HepG2 (cell line): Measurements from ENCODE around the gene EZH1. TPM values are rescaled to one million over a fixed set of nuclear protein-coding genes. Genes with fewer than 3 reads are reported as not detected.

Experiments used
- ATAC-seq: fragments of 200-7000 bp; cut with Tn5 transposase; 3 replicates; pipeline ENCODE4 v1.9.1; 2020; ENCODE audit warnings: mild to moderate bottlenecking, moderate library complexity
- BruUV-seq: library from RNA; stranded (reverse); fragments of 400-500 nt; replicated peaks from 2 replicates; lab custom pipeline; 2021; lab: Mats Ljungman, UMichigan
- CTCF ChIA-PET: fragments of 300-600 bp; formaldehyde crosslinking; extraction: SDS; loops from one replicate; lab custom pipeline; 2021; ENCODE audit warnings: low total read pairs, inconsistent platforms, low intra/inter-chr PET ratio; lab: Yijun Ruan, JAX
- POLR2A ChIA-PET: fragments of 350-600 bp; sonication (Branson Sonifier 250); formaldehyde crosslinking; loops from one replicate; lab custom pipeline; 2020; ENCODE audit warnings: antibody characterized with exemption, inconsistent platforms; lab: Yijun Ruan, JAX
- DNase-seq: peaks from one replicate; pipeline ENCODE4 v3.0.0-alpha.2; 2015; ENCODE audit warnings: low spot score
- FAIRE-seq: peaks from 3 replicates; lab custom pipeline; 2011; peaks lifted over from hg19 to GRCh38; lab: Jason Lieb, UNC
- H2AFZ ChIP-seq: one replicate; pipeline ENCODE4 v1.6.1; 2011; ENCODE audit warnings: low read length, inconsistent platforms
- H3K27ac ChIP-seq: fragments of 300-600 bp; 3 replicates; pipeline ENCODE4 v1.8.0; 2011; ENCODE audit warnings: mixed run types, mild to moderate bottlenecking, mixed read lengths, low read length, inconsistent platforms; ENCODE audit not compliant: insufficient read depth; ENCODE audit errors: extremely low read length
- H3K27me3 ChIP-seq, 2 experiments: fragments of 200-600 bp in 1 of 2; 2 replicates in 1 of 2; 3 replicates in 1 of 2; pipeline versions ENCODE4 v1.6.0 to v1.8.0; 2011; ENCODE audit warnings: low read length in 2 of 2, mild to moderate bottlenecking in 2 of 2, moderate library complexity in 2 of 2, inconsistent platforms in 1 of 2; ENCODE audit not compliant: insufficient read depth in 2 of 2, control insufficient read depth in 1 of 2
- H3K36me3 ChIP-seq, 2 experiments: fragments of 200-600 bp in 1 of 2; replicated peaks in 1 of 2; 2 replicates in 1 of 2; 3 replicates in 1 of 2; pipeline versions ENCODE4 v1.5.1 to v1.8.0; 2011; ENCODE audit warnings: low read length in 2 of 2, inconsistent platforms in 1 of 2; ENCODE audit not compliant: insufficient read depth in 2 of 2, control insufficient read depth in 1 of 2
- H3K4me1 ChIP-seq: 2 replicates; pipeline ENCODE4 v1.5.1; 2012; ENCODE audit warnings: low read length, inconsistent platforms; ENCODE audit not compliant: insufficient read depth
- H3K4me2 ChIP-seq: 2 replicates; pipeline ENCODE4 v1.6.0; 2011; ENCODE audit warnings: low read depth, low read length, inconsistent platforms
- H3K4me3 ChIP-seq, 3 experiments: fragments of 200-600 bp in 1 of 3; sonication (generic), shearing (Covaris generic) in 1 of 3; replicated peaks in 1 of 3; 2 replicates each; pipeline ENCODE4 v1.5.1; 2011 to 2016; ENCODE audit warnings: low read length in 3 of 3, inconsistent platforms in 2 of 3, low read depth in 2 of 3, mild to moderate bottlenecking in 2 of 3, control low read depth in 1 of 3, mixed read lengths in 1 of 3; ENCODE audit not compliant: insufficient read depth in 1 of 3
- H3K79me2 ChIP-seq: one replicate; pipeline ENCODE4 v1.6.1; 2011; ENCODE audit warnings: low read length, inconsistent platforms; ENCODE audit not compliant: insufficient read depth
- H3K9ac ChIP-seq: 2 replicates; pipeline ENCODE4 v1.6.0; 2011; ENCODE audit warnings: mild to moderate bottlenecking, low read depth, low read length, inconsistent platforms; ENCODE audit not compliant: insufficient read depth
- H3K9me3 ChIP-seq: 2 replicates; pipeline ENCODE4 v1.5.1; 2012; ENCODE audit warnings: mild to moderate bottlenecking, low read length
- H4K20me1 ChIP-seq: 2 replicates; pipeline ENCODE4 v1.6.0; 2011; ENCODE audit warnings: inconsistent platforms, mild to moderate bottlenecking, low read length, moderate library complexity; ENCODE audit not compliant: insufficient read depth
- ATF3 ChIP-seq: sonication (generic); formaldehyde crosslinking; IDR thresholded peaks from 2 replicates; pipeline ENCODE4 v1.4.0; 2020; ENCODE audit warnings: missing genetic modification reagents
- CCAR2 ChIP-seq: fragments of 200-400 bp; formaldehyde crosslinking; optimal IDR thresholded peaks from 2 replicates; pipeline ENCODE3; 2018; ENCODE audit warnings: low read depth, mild to moderate bottlenecking, low read length, moderate library complexity
- MAF1 ChIP-seq: sonication (generic); formaldehyde crosslinking; IDR thresholded peaks from 2 replicates; pipeline ENCODE4 v1.5.0; 2020; ENCODE audit warnings: missing genetic modification reagents, borderline replicate concordance
- RXRB ChIP-seq: IDR thresholded peaks from 2 replicates; pipeline ENCODE4 v1.6.1; 2016; ENCODE audit warnings: borderline replicate concordance, missing genetic modification reagents, missing compliant biosample characterization
- ZBTB25 ChIP-seq: IDR thresholded peaks from 2 replicates; pipeline ENCODE4 v1.6.1; 2018; ENCODE audit warnings: missing genetic modification reagents
- ZNF205 ChIP-seq: IDR thresholded peaks from 2 replicates; pipeline ENCODE4 v1.6.1; 2018; ENCODE audit warnings: missing biosample characterization, missing genetic modification reagents
- ZNF589 ChIP-seq: sonication (generic); formaldehyde crosslinking; conservative IDR thresholded peaks from 2 replicates; pipeline ENCODE4 v1.8.0; 2022; ENCODE audit warnings: mild to moderate bottlenecking, moderate library complexity, missing genetic modification reagents
- ZNF614 ChIP-seq: IDR thresholded peaks from 2 replicates; pipeline ENCODE4 v1.6.1; 2018; ENCODE audit warnings: missing biosample characterization, missing genetic modification reagents, inconsistent platforms, borderline replicate concordance
- ZNF780A ChIP-seq: sonication (generic); formaldehyde crosslinking; IDR thresholded peaks from 2 replicates; pipeline ENCODE4 v1.8.0; 2022; ENCODE audit warnings: mild to moderate bottlenecking, missing genetic modification reagents, moderate library complexity
- ZNF841 ChIP-seq: sonication (generic); formaldehyde crosslinking; IDR thresholded peaks from 2 replicates; pipeline ENCODE4 v1.8.1; 2023; ENCODE audit warnings: missing genetic modification reagents, borderline replicate concordance
- ZNF878 ChIP-seq: sonication (generic); formaldehyde crosslinking; IDR thresholded peaks from 2 replicates; pipeline ENCODE4 v1.8.1; 2023; ENCODE audit warnings: mild to moderate bottlenecking, missing genetic modification reagents, moderate library complexity
- WGBS: methylation state at CpG from one replicate; pipeline ENCODE4 v1.1.6; 2017; ENCODE audit warnings: low lambda C conversion rate; 5-methylcytosine and 5-hydroxymethylcytosine counted together
- in situ Hi-C: cut with HindIII; loops from 2 replicates; pipeline ENCODE4 v1.10.0; 2017; ENCODE audit warnings: low pct_unique_long_range_greater_than_20kb; ENCODE audit not compliant: extremely low pct_ligation_motif_present
- intact Hi-C: fragments of 100-400 bp; cut with micrococcal nuclease; formaldehyde crosslinking; loops from one replicate; pipeline ENCODE4 v1.10.0; 2022; ENCODE audit not compliant: unreplicated experiment
- polyA plus RNA-seq, 8 experiments: library from polyadenylated mRNA; depleted of rRNA in 3 of 8; stranded (reverse) in 7 of 8; unstranded in 1 of 8; fragments of >200 nt; fragmentation: Illumina TruSeq in 4 of 8; extraction: Trizol in 4 of 8; gene quantifications; 2 replicates each; pipeline versions ENCODE4 v1.2.1 to v1.2.3, GENCODE V29; 2011 to 2016; ENCODE audit warnings: low read depth in 4 of 8, missing spikeins in 1 of 8, mixed read lengths in 1 of 8; ENCODE audit not compliant: insufficient read depth in 1 of 8
- total RNA-seq, 5 experiments: library from RNA; depleted of rRNA; stranded (reverse); fragments of >200 nt; fragmentation: Illumina TruSeq; extraction: Trizol; gene quantifications; 2 replicates each; pipeline ENCODE4 v1.2.3, GENCODE V29; 2016; ENCODE audit warnings: low read depth in 1 of 5
- TF ChIP-seq, protein P1 (sequence below): sonication (generic); formaldehyde crosslinking; IDR thresholded peaks from 2 replicates; pipeline ENCODE4 v1.5.0; 2020; ENCODE audit warnings: mild to moderate bottlenecking, missing genetic modification reagents
- TF ChIP-seq, protein P2 (sequence below): sonication (generic); formaldehyde crosslinking; IDR thresholded peaks from 2 replicates; pipeline ENCODE4 v1.4.0; 2020; ENCODE audit warnings: missing genetic modification reagents
- TF ChIP-seq, protein P3 (sequence below): sonication (generic); formaldehyde crosslinking; IDR thresholded peaks from 2 replicates; pipeline ENCODE4 v1.5.1; 2020; ENCODE audit warnings: missing genetic modification reagents, mild to moderate bottlenecking, borderline replicate concordance

The EZH1 gene
- total and polyA plus RNA-seq, 2 of the 13 experiments (the other 11 are each of a cell fraction or from before 2014, with no cell fraction given) = 11.6 to 24.0 TPM

DNA sequence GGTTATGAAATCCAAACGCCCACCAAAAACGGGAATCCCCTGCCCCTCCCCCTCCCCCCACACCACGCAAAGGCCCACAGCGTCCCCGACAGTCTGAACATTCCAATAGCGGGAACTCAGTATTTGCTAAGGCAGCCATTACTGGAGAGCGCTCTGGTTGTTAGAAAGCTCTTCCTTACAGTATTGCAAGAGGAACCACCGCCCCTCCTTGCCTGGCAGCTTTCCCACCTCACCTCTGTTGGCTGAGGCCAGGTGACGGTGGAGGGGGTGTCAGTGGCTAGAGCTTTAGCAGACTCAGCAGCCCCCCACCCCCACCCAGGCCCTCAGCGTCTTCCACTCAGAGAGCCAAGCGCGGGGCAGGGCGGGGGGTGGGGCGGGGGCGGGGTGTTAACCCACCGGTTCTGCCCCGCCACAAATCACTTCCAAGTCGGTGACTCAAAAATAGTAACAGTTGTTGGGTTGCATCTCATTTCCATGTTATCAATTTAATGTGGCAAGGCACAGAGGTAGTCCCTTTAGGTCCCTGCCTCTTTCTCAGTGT, 65.8 kb downstream of the EZH1 start (continued):
- no peak for TF ChIP-seq ATF3
- TF ChIP-seq, all 625 proteins: peak for 13

GRCh38 chr17:42677921-42678781, 66.7 kb downstream of the EZH1 start:
- no peaks in the 10 kb centered on the region; the same call in 1 of the 2 replicates for H4K20me1 ChIP-seq
- peaks cover 57% of the 10 kb centered on the region for H3K4me1 ChIP-seq
- FAIRE-seq (peak; percentile 97), DNase-seq (peak; percentile 98), ATAC-seq (peak; percentile 53)
- peak overlapping the region; percentile 97 for H3K27ac ChIP-seq
- intact Hi-C loops = loop anchor here (2.0 kb wide), 1 partner anchor 69 kb away; the partner anchor contains the start of genes RETREG3 and TUBG1
- in situ Hi-C loops = no loop called here
- no peaks in the 10 kb centered on the region for H3K27me3 ChIP-seq
- peak overlapping the region; percentile 94 for H3K9ac ChIP-seq
- peaks cover 22% of the 10 kb centered on the region for H3K79me2 ChIP-seq
- H3K9me3 ChIP-seq = no peaks in the 10 kb centered on the region
- CTCF ChIA-PET = no interaction called here
- WGBS = 2% methylated on average over 42 of the region's 53 CpGs
- BruUV-seq = TSS peak; percentile 97
- POLR2A ChIA-PET = interaction anchor here (0.6 to 6.3 kb wide), 22 partner anchors 10 to 690 kb away, joined by 3 to 65 read pairs (median 4); partner anchors contain the start of genes CNTD1, COA3, NAGLU and PSMC3IP
- H2AFZ ChIP-seq = peak overlapping the region; percentile 37
- H3K36me3 ChIP-seq = peaks cover 3 to 7% of the 10 kb centered on the region in 2 experiments; a peak in 3 of 5 replicates
- H3K4me3 ChIP-seq = peak overlapping the region; percentile 79 to 88 (median 85)
- peak overlapping the region; percentile 99 for H3K4me2 ChIP-seq
- no peak for TF ChIP-seq ZNF780A (CRISPR knock-in tag)
- TF ChIP-seq CCAR2 = no peak
- peak; percentile 66 for TF ChIP-seq ZNF878 (CRISPR knock-in tag)
- TF ChIP-seq, protein P1, sequence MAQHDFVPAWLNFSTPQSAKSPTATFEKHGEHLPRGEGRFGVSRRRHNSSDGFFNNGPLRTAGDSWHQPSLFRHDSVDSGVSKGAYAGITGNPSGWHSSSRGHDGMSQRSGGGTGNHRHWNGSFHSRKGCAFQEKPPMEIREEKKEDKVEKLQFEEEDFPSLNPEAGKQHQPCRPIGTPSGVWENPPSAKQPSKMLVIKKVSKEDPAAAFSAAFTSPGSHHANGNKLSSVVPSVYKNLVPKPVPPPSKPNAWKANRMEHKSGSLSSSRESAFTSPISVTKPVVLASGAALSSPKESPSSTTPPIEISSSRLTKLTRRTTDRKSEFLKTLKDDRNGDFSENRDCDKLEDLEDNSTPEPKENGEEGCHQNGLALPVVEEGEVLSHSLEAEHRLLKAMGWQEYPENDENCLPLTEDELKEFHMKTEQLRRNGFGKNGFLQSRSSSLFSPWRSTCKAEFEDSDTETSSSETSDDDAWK (CRISPR knock-in tag) = no peak
- peak; percentile 25; the same call in 1 of the 2 replicates for TF ChIP-seq ZNF614 (CRISPR knock-in tag)
- TF ChIP-seq ZNF841 = no peak
- TF ChIP-seq RXRB = peak; percentile 55
- peak; percentile 80; the same call in 1 of the 2 replicates for TF ChIP-seq ZNF205 (CRISPR knock-in tag)
- peak; percentile 84; the same call in 1 of the 2 replicates for TF ChIP-seq MAF1
- TF ChIP-seq, protein P2, sequence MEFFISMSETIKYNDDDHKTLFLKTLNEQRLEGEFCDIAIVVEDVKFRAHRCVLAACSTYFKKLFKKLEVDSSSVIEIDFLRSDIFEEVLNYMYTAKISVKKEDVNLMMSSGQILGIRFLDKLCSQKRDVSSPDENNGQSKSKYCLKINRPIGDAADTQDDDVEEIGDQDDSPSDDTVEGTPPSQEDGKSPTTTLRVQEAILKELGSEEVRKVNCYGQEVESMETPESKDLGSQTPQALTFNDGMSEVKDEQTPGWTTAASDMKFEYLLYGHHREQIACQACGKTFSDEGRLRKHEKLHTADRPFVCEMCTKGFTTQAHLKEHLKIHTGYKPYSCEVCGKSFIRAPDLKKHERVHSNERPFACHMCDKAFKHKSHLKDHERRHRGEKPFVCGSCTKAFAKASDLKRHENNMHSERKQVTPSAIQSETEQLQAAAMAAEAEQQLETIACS (CRISPR knock-in tag) = peak; percentile 97
- TF ChIP-seq, protein P3, sequence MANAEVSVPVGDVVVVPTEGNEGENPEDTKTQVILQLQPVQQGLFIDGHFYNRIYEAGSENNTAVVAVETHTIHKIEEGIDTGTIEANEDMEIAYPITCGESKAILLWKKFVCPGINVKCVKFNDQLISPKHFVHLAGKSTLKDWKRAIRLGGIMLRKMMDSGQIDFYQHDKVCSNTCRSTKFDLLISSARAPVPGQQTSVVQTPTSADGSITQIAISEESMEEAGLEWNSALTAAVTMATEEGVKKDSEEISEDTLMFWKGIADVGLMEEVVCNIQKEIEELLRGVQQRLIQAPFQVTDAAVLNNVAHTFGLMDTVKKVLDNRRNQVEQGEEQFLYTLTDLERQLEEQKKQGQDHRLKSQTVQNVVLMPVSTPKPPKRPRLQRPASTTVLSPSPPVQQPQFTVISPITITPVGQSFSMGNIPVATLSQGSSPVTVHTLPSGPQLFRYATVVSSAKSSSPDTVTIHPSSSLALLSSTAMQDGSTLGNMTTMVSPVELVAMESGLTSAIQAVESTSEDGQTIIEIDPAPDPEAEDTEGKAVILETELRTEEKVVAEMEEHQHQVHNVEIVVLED (CRISPR knock-in tag) = peak; percentile 47; the same call in 1 of the 2 replicates
- peak; percentile 75 for TF ChIP-seq ZBTB25
- no peak for TF ChIP-seq ZNF589 (CRISPR knock-in tag)
